Measurements from ENCODE around the gene TEAD2.
"Not testable (repeated sequence)": the region's sequence is repeated elsewhere in the genome, so short reads cannot be mapped to it uniquely, and the experiment has no call there.

The TEAD2 gene

DNA sequence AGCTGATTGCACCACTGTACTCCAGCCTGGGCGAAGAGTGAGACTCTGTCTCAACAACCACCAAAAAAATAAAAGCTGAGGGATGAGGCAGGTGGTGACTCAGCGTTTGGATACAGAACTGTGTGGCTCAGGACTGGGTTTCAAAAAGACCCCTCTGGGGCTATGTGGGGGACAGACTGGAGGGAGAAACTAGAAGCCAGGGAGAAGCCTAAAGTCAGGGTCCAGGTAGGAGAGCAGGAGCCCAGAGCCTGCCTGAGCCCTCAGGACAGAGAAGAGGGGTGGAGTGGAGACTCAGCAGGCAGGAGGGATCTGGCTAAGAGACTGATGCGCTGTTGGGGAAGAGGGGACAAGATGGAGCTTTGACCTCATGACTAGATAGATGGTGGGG lies 28.8 kb downstream of the TEAD2 start:
- Mint-ChIP-seq H3K36me3 (peaks cover 32% of the 10 kb centered on the region), H3K9me3 (no peaks in the 10 kb centered on the region), H3K4me3 (peak overlapping the region; percentile 97), H3K4me1 (peaks cover 85% of the 10 kb centered on the region), H3K27ac (peak overlapping the region; percentile 96)
- ATAC-seq (no peak), DNase-seq (ENCODE audit: low spot score in 2 of 2) (no peak)

DNA sequence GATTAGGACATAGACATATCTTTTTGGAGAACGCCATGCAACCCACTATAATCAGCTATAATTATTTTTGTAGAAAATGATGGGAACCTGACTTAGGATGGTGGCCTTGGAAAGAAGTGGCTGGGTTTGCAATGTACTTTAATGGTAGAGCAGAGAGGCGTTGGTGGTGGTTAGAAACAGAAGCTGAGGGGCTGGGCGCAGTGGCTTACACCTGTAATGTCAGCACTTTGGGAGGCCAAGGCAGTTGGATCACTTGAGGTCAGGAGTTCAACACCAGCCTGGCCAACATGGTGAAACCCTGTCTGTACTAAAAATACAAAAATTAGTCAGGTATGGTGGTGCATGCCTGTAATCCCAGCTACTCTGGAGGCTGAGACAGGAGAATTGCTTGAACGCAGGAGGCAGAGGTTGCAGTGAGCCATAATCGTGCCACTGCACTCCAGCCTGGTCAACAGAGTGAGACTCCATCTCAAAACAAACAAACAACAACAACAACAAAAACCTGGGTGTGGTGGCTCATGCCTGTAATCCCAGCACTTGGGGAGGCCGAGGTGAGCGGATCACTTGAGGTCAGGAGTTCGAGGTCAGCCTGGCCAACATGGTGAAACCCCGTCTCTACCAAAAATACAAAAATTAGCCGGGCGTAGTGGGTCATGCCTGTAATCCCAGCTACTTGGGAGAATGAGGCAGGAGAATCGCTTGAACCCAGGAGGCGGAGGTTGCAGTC lies 29.4 kb downstream of the TEAD2 start:
- DNase-seq (ENCODE audit: low spot score in 2 of 2); ATAC-seq; H3K9me3 Mint-ChIP-seq: not testable (repeated sequence)
- H3K4me1 Mint-ChIP-seq, result peaks cover 85% of the 10 kb centered on the region
- peak overlapping the region; percentile 96 for H3K27ac Mint-ChIP-seq
- H3K4me3 Mint-ChIP-seq, result peak overlapping the region; percentile 97
- peaks cover 26% of the 10 kb centered on the region for H3K36me3 Mint-ChIP-seq

DNA sequence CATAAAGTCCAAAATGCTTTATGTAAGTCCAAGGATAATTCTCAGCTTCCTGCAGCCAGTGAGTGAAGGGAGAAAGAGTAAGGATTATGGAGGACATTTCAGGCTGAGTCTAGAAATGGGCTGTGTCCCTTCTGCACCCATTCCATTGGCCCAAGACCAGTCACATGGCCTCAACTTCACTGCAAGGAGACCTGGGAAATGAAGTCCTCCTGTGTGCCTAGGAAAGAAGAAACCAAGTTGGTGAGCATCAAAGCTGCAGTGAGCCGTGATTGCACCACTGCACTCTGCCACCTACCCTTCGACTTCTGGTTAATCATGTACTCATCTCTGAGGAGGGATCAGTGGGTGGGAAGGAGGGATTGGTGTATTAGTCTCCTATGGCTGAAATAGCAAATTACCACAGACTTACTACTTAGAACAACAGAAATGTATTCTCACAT lies 30.6 kb downstream of the TEAD2 start:
- DNase-seq (ENCODE audit: low spot score in 2 of 2), result peak in 1 of 2 donors; percentile 69
- no peaks in the 10 kb centered on the region for H3K9me3 Mint-ChIP-seq

DNA sequence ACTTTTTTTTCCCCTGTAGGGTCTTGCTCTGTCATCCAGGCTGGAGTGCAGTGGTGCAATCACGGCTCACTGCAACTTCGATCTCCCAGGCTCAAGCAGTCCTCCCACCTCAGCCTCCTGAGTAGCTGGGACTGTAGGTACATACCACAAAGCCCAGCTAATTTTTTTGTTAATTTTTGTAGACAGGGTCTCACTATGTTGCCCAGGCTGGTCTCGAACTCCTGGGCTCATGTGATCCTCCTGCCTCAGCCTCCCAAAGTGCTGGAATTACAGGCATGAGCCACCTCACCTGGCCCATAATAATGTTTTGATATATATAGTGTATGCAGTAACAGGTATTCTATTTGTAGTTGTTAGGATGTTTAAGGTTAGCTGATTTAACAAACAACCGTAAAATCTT lies 31.0 kb downstream of the TEAD2 start:
- not testable (repeated sequence) for DNase-seq (ENCODE audit: low spot score in 2 of 2); H3K27ac Mint-ChIP-seq; H3K4me3 Mint-ChIP-seq; H3K9me3 Mint-ChIP-seq; ATAC-seq
- H3K4me1 Mint-ChIP-seq, result peaks cover 77% of the 10 kb centered on the region
- H3K36me3 Mint-ChIP-seq, result peaks cover 13% of the 10 kb centered on the region

More for the DNA sequence above, 30.6 kb downstream of the TEAD2 start:
- H3K36me3 Mint-ChIP-seq, result peaks cover 14% of the 10 kb centered on the region
- H3K4me1 Mint-ChIP-seq, result peaks cover 79% of the 10 kb centered on the region
- no peak overlapping the region for H3K4me3 Mint-ChIP-seq
- H3K27ac Mint-ChIP-seq, result no peak overlapping the region
- ATAC-seq, result peak; percentile 83

DNA sequence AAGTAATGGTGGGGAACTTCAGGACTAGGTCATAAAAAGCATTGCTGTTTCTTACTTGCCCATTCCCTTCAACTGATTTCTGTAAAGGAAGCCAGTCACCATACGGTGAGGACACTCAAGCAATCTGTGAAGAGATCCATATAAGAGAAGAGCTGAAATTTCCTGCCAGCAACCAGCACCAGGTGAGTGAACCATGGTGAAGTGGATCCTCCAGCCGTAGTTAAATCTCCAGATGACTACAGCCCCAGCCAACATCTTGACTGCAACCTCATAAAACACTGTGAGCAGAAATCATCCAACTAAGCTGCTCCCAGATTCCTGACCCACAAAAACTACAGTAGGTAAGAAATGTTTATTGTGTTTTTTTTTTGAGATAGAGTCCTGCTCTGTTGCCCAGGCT lies 33.5 kb downstream of the TEAD2 start:
- Mint-ChIP-seq H3K27ac (peak overlapping the region; percentile 74), H3K36me3 (peaks cover 8% of the 10 kb centered on the region), H3K4me3 (no peak overlapping the region), H3K9me3 (no peaks in the 10 kb centered on the region), H3K4me1 (peaks cover 60% of the 10 kb centered on the region)
- no peak for ATAC-seq
- no peak for DNase-seq (ENCODE audit: low spot score in 2 of 2)

DNA sequence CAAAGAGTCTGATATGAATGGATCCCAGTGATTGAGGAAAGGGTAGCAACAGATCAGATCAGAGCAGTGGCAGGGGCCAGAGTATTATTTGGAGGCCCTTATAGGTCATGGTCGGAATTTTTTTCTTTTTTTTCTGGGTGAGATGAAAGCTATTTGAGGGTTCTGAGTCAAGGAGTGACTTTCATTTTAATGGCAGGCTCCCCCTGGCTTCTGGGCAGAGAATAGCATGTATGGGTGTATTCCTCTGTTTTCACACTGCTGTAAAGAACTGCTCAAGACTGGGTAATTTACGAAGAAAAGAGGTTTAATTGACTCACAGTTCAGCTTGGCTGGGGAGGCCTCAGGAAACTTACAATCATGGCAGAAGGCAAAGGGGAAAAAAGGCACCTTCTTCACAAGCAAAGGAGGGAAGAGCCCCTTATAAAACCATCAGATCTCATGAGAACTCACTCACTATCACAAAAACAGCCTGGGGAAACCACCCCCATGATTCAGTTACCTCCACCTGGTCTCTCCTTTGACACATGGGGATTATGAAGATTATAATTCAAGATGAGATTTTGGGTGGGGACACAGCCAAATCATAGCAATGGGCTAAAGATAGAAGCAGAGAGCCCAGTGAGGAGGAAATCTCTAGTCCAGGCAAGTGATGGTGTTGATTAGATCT lies 34.2 kb downstream of the TEAD2 start:
- H3K4me1 Mint-ChIP-seq, result peaks cover 53% of the 10 kb centered on the region
- H3K36me3 Mint-ChIP-seq, result peaks cover 8% of the 10 kb centered on the region
- peak; percentile 55 for ATAC-seq
- H3K4me3 Mint-ChIP-seq, result no peak overlapping the region
- peak overlapping the region; percentile 74 for H3K27ac Mint-ChIP-seq
- DNase-seq (ENCODE audit: low spot score in 2 of 2), result no peak
- H3K9me3 Mint-ChIP-seq, result no peaks in the 10 kb centered on the region

DNA sequence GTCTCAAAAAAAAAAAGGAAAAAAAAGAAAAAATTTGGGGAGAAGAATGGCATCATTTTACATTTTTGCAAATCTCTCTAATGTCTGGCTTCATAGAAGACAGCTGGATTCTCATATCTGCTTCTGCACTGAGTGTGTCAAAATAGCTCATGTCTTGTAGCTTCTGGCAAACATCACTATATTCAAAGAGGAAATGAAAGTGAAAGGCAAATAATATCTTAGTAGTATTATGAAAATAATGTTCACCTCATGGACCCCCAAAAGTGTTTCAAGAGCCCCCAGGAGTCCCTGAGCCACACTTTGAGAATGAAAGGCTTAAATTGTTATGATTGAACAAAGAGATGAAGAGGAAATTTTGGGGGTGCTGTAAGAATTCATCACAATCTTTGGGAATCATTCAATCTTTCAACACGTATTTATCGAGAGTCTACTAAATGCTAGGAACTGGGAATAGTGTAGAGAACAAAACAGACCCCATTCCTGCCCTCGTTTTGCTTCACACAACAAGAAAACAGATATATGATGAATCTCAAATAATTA lies 36.0 kb downstream of the TEAD2 start:
- H3K9me3 Mint-ChIP-seq, result no peaks in the 10 kb centered on the region

DNA sequence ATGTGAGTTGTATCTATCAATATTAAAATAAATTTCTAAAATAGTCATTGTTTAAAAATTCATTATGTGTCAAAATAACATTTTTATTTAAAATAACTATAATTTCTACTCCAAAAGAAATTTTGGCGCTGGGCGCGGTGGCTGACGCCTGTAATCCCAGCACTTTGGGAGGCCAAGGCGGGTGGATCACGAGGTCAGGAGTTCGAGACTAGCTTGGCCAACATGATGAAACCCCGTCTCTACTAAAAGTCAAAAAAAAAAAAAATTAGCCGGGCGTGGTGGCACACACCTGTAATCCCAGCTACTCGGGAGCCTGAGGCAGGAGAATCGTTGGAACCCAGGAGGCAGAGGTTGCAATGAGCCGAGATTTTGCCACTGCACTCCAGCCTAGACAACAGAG lies 36.5 kb downstream of the TEAD2 start:
- H3K4me3 Mint-ChIP-seq, H3K9me3 Mint-ChIP-seq, ATAC-seq, H3K27ac Mint-ChIP-seq: not testable (repeated sequence)
- peaks cover 35% of the 10 kb centered on the region for H3K4me1 Mint-ChIP-seq
- H3K36me3 Mint-ChIP-seq, result peaks cover 15% of the 10 kb centered on the region
- DNase-seq (ENCODE audit: low spot score in 2 of 2), result peak in 1 of 2 donors; percentile 22

More for the DNA sequence above, 36.0 kb downstream of the TEAD2 start:
- Mint-ChIP-seq H3K36me3 (peaks cover 15% of the 10 kb centered on the region), H3K27ac (no peak overlapping the region), H3K4me1 (peaks cover 35% of the 10 kb centered on the region), H3K4me3 (no peak overlapping the region)
- DNase-seq (ENCODE audit: low spot score in 2 of 2) (peak in 1 of 2 donors; percentile 2), ATAC-seq (no peak)

DNA sequence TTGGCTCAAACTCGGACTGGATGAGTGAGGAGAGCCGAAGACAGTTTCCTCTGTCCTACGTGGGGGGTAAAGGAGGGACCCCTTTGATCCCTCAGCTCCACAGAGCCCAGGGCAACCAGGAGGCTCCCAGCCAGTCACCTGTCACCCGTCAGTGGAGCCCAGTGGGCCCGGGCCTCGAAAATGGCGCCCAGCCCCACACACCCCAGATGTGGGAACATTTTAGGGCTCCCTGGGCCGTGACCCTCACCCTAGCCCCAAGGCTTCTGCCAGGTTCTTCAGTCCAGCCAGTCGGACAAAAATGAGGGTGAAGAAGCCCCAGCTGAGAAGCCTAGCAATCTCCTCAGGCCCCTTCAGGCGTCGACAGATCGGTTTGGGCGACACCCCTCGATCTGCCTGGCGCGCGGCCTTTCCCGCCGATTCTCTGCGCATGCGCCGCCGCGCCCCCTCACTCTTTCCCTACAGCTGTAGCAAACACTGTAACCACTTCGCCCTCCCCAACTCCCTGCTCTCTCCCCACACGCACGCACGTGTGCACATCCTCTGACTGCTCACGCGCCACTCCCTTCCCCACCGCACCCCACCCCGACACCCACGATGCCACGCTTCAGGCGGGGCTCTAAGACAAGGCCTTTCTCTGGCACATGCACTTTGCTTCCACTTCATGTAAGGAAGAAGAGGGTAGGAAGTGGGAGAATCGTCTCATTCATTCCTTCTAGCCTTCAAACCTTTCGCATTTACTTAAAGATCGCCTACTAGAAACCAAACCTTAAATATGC lies 37.2 kb downstream of the TEAD2 start, which contains the start of gene SLC6A16:
SLC6A16 (minus strand) TSS at position 391 of the 776 bp plus-strand sequence. CDS start 13,844 bp downstream, outside the sequence.
- no peak within 1 kb of the TSS for H3K4me3 Mint-ChIP-seq
- H3K27ac Mint-ChIP-seq, result no peak within 1 kb of the TSS
- DNase-seq (ENCODE audit: low spot score in 2 of 2) (peak in 1 of 2 donors; percentile 38), ATAC-seq (no peak)
- H3K9me3 Mint-ChIP-seq, result no peaks in the 10 kb centered on the region
- peaks cover 28% of the 10 kb centered on the region for H3K4me1 Mint-ChIP-seq
- peaks cover 12% of the 10 kb centered on the region for H3K36me3 Mint-ChIP-seq

DNA sequence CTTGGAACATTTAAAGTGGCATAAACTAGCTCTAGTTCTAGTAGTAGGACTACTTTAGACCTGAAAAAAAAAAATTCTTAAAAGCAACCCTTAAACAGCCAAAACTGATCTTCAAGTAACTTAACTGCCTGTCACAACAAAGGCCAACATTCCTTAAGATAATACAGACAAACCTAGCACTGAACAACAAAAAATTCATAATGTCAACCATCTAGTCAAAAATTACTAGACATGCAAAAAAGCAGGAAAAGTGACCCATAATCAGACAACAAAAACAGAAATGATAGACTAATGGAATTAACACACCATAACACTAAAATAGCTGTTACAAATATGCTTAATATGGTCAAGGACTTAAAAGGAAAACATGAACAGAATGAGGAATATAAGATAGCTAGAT lies 43.9 kb downstream of the TEAD2 start:
- H3K4me1 Mint-ChIP-seq, result peaks cover 7% of the 10 kb centered on the region
- DNase-seq (ENCODE audit: low spot score in 2 of 2) (no peak), ATAC-seq (no peak)
- H3K4me3 Mint-ChIP-seq, result no peak overlapping the region
- peaks cover 13% of the 10 kb centered on the region for H3K36me3 Mint-ChIP-seq
- H3K27ac Mint-ChIP-seq, result no peak overlapping the region
- H3K9me3 Mint-ChIP-seq, result peaks cover 2% of the 10 kb centered on the region

DNA sequence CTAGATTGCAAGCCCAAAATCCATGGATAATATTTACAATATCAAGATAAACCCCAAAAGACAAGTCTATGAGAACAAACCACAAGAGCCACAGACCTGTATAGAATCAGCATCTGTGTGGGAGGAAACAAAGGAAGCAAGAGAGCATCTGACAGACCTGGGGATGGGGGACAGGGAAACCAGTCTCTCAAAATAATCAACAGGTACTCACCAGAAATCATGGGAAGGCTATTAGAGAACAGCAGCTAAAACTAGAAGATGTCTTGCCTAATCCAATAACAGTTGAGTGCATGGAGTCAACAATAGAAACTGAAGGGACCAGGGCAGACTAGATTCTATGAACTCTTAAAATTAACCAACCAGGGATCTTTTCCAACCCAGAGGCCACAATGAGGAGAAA lies 45.9 kb downstream of the TEAD2 start:
- no peak overlapping the region for H3K27ac Mint-ChIP-seq
- peaks cover 7% of the 10 kb centered on the region for H3K4me1 Mint-ChIP-seq
- peaks cover 5% of the 10 kb centered on the region for H3K36me3 Mint-ChIP-seq
- H3K4me3 Mint-ChIP-seq, result no peak overlapping the region
- ATAC-seq (no peak), DNase-seq (ENCODE audit: low spot score in 2 of 2) (no peak)
- peaks cover 2% of the 10 kb centered on the region for H3K9me3 Mint-ChIP-seq

DNA sequence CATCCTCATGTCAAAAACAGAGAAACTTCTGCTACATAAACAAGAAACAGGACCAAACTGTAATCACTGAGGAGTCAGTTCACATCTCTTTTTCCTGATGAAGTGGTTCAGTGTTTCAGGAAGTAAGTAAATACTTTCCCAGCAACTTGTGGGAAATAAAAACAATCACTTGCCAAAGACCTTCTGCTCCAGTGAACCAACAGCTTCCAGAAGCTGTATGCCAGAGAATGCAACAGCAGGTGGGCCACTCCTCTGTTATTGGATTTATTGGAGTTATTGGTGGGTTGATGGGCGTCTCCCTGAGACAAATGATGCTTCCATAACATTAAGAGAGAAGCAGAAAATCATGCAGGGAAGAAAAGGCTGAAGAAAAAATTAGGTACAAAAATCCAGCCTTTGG lies 47.1 kb downstream of the TEAD2 start:
- Mint-ChIP-seq H3K36me3 (peaks cover 13% of the 10 kb centered on the region), H3K4me3 (no peak overlapping the region), H3K4me1 (peaks cover 7% of the 10 kb centered on the region), H3K27ac (no peak overlapping the region), H3K9me3 (peaks cover 2% of the 10 kb centered on the region)
- DNase-seq (ENCODE audit: low spot score in 2 of 2), result peak in 1 of 2 donors; percentile 13
- ATAC-seq, result no peak

DNA sequence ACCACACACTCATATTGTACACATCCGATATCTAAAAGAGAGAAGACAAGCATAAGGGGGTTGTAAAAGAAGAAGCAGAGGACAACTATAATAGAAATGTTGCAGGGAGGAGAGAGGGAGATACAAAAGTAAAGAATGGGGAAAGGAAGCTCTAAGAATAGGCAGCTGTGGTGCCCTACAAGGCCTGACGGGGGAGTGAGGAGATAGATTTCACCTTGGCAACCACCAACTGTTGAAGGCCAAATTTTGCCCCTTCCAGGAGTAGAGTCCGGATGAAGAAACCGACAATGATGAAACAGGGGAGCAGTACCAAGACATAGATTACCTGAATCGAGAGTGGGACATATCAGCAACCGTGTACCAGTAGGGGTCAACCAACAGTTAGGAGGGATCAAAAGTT lies 53.1 kb downstream of the TEAD2 start:
- Mint-ChIP-seq H3K36me3 (peaks cover 7% of the 10 kb centered on the region), H3K27ac (no peak overlapping the region), H3K9me3 (no peaks in the 10 kb centered on the region), H3K4me3 (no peak overlapping the region), H3K4me1 (no peaks in the 10 kb centered on the region)
- DNase-seq (ENCODE audit: low spot score in 2 of 2), result no peak
- ATAC-seq, result no peak

DNA sequence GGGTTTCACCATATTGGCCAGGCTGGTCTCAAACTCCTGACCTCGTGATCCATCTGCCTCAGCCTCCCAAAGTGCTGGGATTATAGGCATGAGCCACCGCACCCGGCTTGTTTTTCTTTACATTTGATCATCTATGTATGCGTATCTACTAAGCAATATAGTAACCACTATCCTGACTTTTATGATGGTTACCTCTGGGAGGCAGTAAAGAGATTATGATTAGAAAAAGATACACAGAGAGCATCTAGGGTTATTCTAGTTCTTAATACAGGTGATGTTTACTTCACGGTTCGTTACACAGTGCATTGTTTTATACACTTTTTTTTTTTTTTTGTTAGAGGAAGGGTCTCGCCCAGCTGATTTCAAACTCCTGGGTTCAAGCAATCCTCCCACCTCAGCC lies 55.5 kb downstream of the TEAD2 start:
- H3K27ac Mint-ChIP-seq, ATAC-seq, H3K4me3 Mint-ChIP-seq: not testable (repeated sequence)

DNA sequence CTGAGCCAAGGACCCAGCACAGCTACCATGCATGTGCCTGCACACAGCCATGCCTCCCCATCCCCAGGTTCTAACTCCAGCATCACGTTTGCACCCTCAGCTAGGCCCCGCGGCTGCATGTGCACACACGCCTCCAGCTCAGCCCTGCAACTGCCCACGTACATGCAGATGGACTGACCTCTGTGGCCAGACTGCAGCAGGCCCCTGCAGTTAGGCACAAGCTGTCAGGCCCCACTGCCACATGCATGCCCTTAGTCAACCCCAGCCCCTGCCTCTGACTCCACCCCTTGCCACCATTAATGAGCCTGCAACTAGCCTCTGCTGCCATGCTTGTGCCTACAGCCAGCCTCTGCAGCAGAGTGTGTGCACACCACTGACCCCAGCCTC lies 60.4 kb downstream of the TEAD2 start:
- peaks cover 7% of the 10 kb centered on the region for H3K4me1 Mint-ChIP-seq
- H3K27ac Mint-ChIP-seq, result no peak overlapping the region
- no peak for DNase-seq (ENCODE audit: low spot score in 2 of 2)
- no peak overlapping the region for H3K4me3 Mint-ChIP-seq
- no peaks in the 10 kb centered on the region for H3K36me3 Mint-ChIP-seq
- H3K9me3 Mint-ChIP-seq, result no peaks in the 10 kb centered on the region
- ATAC-seq, result peak; percentile 13

More for the DNA sequence above, 55.5 kb downstream of the TEAD2 start:
- H3K9me3 Mint-ChIP-seq; H3K36me3 Mint-ChIP-seq; DNase-seq (ENCODE audit: low spot score in 2 of 2); H3K4me1 Mint-ChIP-seq: not testable (repeated sequence)

All from stimulated activated effector memory CD8-positive, alpha-beta T cell treated with anti-CD3 and anti-CD28 coated beads, Interleukin-12 subunit alpha, Interleukin-12 subunit beta, amount 100 ng/mL, for 72 hours (primary cell).